ENCODE data around the gene B3GNT3.
A peak's percentile ranks its signal among the peaks of the same experiment; 100 is the strongest.

The B3GNT3 gene

DNA sequence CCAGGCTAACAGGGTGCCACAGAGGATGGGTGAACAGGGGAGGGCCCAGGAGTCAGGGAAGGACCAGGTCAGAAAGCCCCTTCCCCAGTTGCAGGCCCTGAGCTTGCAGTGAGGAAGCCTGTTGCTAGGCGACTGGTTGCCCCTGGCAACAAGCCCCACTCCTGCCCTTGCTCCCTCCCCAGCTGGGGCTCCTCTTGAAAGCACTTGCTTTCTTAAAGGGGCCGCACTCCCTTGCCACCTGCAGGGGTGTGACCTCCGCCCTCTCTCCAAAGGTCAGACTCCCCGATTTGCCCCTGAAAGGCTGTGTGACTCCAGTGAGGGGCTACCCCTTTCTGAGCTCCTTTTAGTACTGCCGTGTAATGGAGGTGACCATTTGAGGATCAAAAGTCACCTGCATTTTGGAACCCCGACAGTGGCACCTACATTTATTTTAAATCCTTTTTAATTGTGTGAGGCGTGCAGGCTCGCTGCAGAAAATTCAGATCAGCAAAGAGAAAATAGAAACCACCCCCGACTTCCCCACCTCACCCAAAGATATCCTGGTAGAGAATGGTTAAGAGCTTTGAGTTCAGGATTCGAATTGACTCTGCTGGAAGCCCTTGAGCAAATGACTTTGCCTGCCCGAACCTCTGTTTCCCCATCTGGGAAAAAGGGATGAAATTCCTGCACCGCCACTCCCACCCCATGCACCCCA is 38.8 kb upstream of the B3GNT3 start:
- peak overlapping the region; percentile 52 for H3K27ac Mint-ChIP-seq
- H3K4me3 Mint-ChIP-seq = no peak overlapping the region
- peaks cover 89% of the 10 kb centered on the region for H3K36me3 Mint-ChIP-seq (ENCODE audit: low read depth)
- H3K27me3 Mint-ChIP-seq = no peaks in the 10 kb centered on the region
- intact Hi-C loops (cut with micrococcal nuclease) = no loop called here
- H3K9me3 Mint-ChIP-seq = no peaks in the 10 kb centered on the region
- H3K4me1 Mint-ChIP-seq (ENCODE audit: low read depth) = peaks cover 57% of the 10 kb centered on the region

DNA sequence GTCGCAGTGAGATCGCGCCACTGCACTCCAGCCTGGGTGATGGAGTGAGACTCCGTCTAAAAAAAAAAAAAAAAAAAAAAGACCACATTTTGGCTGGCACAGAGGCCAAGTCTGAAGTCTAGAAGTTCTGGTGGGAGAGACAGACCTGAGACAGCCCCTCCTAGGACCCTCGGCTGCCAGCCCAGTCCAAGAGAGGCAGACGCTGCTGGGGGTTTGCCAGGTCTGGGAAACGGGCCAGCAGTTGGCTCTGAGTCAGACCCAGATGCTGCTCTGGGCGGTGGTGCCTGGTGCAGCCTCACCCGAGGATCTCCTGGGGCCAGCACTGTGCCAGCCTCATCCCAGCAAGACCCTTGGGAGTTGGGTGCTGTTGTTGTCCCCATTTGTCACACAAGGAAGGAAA is 37.8 kb upstream of the B3GNT3 start:
- intact Hi-C loops (cut with micrococcal nuclease) = no loop called here
- Mint-ChIP-seq H3K4me1 (ENCODE audit: low read depth) (peaks cover 50% of the 10 kb centered on the region), H3K4me3 (no peak overlapping the region), H3K27me3 (no peaks in the 10 kb centered on the region), H3K9me3 (no peaks in the 10 kb centered on the region), H3K27ac (peak overlapping the region; percentile 20), H3K36me3 (ENCODE audit: low read depth) (peaks cover 92% of the 10 kb centered on the region)

DNA sequence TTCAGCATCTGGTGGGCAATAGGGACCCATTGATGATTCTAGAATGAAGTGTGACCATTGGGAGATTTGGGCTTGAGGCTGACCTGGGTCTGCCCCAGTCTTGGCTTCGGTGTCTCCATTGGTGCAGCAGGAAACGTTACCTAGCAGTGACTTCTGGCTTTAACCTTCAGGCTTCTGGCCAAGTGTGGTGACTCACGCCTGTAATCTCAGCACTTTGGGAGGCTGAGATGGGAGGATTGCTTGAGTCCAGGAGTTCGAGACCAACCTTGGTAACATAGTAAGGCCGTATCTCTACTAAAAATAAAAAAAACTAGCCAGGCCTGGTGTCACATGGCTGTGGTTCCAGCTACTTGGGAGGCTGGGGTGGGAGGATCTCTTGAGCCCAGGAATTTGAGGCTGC is 36.4 kb upstream of the B3GNT3 start:
- no peaks in the 10 kb centered on the region for H3K9me3 Mint-ChIP-seq
- H3K4me1 Mint-ChIP-seq (ENCODE audit: low read depth) = peaks cover 48% of the 10 kb centered on the region
- no peak overlapping the region for H3K4me3 Mint-ChIP-seq
- H3K36me3 Mint-ChIP-seq (ENCODE audit: low read depth) = peaks cover 100% of the 10 kb centered on the region
- H3K27ac Mint-ChIP-seq = no peak overlapping the region
- H3K27me3 Mint-ChIP-seq = no peaks in the 10 kb centered on the region
- intact Hi-C loops (cut with micrococcal nuclease) = no loop called here

DNA sequence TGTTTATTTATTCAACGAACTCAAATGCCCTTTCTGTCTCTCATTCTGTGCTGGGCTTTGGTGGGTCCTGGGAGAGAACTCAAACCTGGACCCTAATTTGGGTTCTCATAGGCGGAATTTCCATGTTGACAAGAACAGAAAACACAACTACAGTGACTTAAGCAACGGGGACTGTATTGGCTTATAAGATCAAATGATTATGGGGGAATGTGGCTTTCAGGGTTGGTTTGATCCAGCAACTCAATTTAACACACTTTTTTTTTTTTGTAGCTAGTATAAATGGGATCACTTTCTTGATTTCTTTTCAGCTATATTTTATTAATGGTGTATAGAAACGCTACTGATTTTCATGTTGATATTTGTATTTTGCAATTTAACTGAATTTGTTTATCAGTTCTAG is 33.8 kb upstream of the B3GNT3 start:
- Mint-ChIP-seq H3K36me3 (ENCODE audit: low read depth) (peaks cover 100% of the 10 kb centered on the region), H3K9me3 (no peaks in the 10 kb centered on the region), H3K27ac (no peak overlapping the region), H3K4me1 (ENCODE audit: low read depth) (peaks cover 41% of the 10 kb centered on the region), H3K4me3 (no peak overlapping the region), H3K27me3 (no peaks in the 10 kb centered on the region)
- intact Hi-C loops (cut with micrococcal nuclease) = no loop called here

DNA sequence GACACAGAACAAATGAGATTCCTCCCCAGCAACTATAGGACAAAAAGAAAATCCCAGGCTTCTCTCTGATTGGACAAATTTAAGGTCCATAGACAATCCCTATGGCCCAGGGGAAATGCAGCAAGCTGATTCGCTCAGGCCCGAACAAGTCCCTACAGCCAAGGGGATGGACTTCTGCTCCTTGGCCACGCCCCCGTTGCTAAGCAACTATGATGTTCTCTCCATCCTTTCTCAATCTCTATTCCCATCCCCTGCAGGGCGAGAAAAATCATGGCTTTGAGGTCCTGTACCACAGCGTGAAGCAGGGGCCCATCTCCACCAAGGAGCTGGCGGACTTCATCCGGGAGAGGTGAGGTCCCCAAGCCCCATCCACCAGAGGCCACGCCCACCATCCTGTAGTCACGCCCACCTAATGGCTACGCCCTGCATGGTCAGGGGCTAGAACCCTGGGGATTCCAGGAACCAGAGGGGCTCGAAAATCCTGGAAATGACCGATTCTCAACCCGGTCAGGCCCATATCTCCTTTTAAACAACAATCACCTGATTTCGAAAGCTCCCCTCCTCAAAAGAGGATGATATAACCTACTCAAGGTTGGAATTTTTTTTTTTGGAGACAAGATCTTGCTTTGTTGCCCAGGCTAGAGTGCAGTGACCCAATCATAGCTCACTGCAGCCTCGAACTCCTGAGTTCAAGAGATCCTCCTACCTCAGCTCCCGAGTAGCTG is 32.3 kb upstream of the B3GNT3 start:
- no peaks in the 10 kb centered on the region for H3K9me3 Mint-ChIP-seq
- H3K27me3 Mint-ChIP-seq = no peaks in the 10 kb centered on the region
- H3K27ac Mint-ChIP-seq = no peak overlapping the region
- intact Hi-C loops (cut with micrococcal nuclease) = no loop called here
- H3K36me3 Mint-ChIP-seq (ENCODE audit: low read depth) = peaks cover 100% of the 10 kb centered on the region
- H3K4me3 Mint-ChIP-seq = no peak overlapping the region
- H3K4me1 Mint-ChIP-seq (ENCODE audit: low read depth) = peaks cover 37% of the 10 kb centered on the region

DNA sequence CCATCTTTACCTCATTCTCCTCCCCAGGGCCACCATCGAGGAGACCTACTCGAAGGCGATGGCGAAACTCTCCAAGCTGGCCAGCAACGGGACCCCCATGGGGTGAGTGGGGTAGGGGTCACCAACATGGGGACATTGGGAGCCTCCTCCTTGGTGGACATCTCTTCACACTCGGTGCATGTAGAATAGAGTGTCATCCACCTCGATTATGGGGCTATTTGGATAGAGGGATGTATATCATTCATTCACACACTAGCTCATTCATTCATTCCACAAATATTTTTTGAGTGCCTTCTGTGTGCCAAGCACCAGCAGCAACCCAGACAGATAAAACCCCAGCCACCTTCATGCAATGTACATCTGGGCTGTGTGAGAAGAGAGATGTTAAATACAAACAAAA is 30.6 kb upstream of the B3GNT3 start:
- Mint-ChIP-seq H3K36me3 (ENCODE audit: low read depth) (peaks cover 100% of the 10 kb centered on the region), H3K4me1 (ENCODE audit: low read depth) (peaks cover 31% of the 10 kb centered on the region), H3K4me3 (no peak overlapping the region), H3K27ac (peak overlapping the region; percentile 85), H3K27me3 (no peaks in the 10 kb centered on the region), H3K9me3 (no peaks in the 10 kb centered on the region)
- intact Hi-C loops (cut with micrococcal nuclease) = no loop called here

DNA sequence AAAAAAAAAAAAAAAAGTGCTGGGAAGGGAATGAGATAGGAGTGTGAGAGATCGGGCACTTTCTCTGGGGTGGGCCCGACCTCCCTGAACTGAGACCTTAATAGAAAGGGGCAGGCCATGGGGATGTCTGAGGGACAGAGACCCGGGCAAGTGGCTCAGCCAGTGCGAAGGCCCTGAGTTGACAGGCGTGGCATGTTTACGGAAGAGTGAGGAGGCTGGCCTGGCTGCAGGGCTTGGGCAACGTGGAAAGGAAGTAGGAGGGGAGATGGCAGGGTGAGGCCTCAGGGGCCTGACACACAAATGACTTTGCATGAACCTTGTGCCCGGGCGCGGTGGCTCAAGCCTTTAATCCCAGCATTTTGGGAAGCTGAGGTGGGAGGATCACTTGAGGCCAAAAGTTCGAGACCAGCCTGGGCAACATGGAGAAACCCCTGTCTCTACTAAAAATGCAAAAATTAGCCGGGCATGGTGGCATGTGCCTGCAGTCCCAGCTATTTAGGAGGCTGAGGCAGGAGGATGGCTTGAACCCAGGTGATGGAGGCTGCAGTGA is 29.8 kb upstream of the B3GNT3 start:
- intact Hi-C loops (cut with micrococcal nuclease) = loop anchor here (5.0 kb wide), 1 partner anchor 48 kb away; the partner anchor contains the start of gene MAP1S
- Mint-ChIP-seq H3K4me1 (ENCODE audit: low read depth) (peaks cover 31% of the 10 kb centered on the region), H3K27ac (peak overlapping the region; percentile 85), H3K9me3 (no peaks in the 10 kb centered on the region), H3K36me3 (ENCODE audit: low read depth) (peaks cover 100% of the 10 kb centered on the region), H3K27me3 (no peaks in the 10 kb centered on the region), H3K4me3 (no peak overlapping the region)

DNA sequence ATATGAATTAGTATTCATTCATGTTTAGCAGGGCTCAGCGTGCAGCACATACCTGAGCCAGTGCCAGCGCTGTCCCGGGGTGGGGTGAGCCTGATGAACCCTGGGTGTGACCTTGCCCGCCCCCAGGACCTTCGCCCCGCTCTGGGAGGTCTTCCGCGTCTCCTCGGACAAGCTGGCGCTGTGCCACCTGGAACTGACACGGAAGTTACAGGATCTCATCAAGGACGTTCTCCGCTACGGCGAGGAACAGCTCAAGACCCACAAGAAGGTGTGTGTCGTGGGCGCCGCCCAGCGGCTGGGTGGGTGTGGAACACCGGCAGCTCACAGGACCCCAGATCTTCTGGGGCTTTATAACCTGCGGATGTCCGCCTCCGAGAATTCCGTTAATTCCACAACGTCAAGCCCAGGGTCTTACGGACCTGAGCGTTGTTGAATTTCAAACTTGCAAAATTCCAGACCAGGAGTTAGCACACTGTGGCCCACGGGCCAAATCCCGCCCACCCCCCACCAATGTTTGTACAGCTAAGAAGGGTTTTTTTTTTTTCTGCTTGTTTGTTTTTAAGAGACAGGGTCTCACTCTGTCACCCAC is 28.3 kb upstream of the B3GNT3 start:
- intact Hi-C loops (cut with micrococcal nuclease) = loop anchor here (1.0 to 5.0 kb wide), 2 partner anchors 49 to 62 kb away; partner anchors contain the start of gene MAP1S
- H3K36me3 Mint-ChIP-seq (ENCODE audit: low read depth) = peaks cover 100% of the 10 kb centered on the region
- H3K27ac Mint-ChIP-seq = peak overlapping the region; percentile 85
- H3K27me3 Mint-ChIP-seq = no peaks in the 10 kb centered on the region
- peaks cover 31% of the 10 kb centered on the region for H3K4me1 Mint-ChIP-seq (ENCODE audit: low read depth)
- peak overlapping the region; percentile 26 for H3K4me3 Mint-ChIP-seq
- no peaks in the 10 kb centered on the region for H3K9me3 Mint-ChIP-seq

DNA sequence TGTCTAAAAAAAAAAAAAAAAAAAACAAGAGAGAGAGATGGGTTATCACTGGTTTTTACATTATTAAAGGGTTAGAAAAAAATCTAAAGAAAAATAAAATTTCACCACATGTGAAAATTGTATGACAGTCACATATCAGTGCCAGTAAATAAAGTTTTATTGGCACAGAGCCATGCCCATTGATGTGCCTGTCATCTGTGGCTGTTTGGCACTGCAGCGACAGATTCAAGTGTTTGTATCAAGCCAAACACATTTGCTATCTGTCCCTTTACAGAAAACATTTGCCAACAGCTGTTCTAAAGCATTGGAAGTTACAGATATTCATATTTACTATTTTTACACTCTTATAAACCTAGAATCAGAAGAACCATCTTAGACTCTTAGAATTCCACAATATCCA is 27.4 kb upstream of the B3GNT3 start:
- Mint-ChIP-seq H3K36me3 (ENCODE audit: low read depth) (peaks cover 100% of the 10 kb centered on the region), H3K4me1 (ENCODE audit: low read depth) (peaks cover 25% of the 10 kb centered on the region), H3K27me3 (no peaks in the 10 kb centered on the region), H3K27ac (no peak overlapping the region), H3K9me3 (no peaks in the 10 kb centered on the region), H3K4me3 (no peak overlapping the region)
- intact Hi-C loops (cut with micrococcal nuclease) = loop anchor here (5.0 kb wide), 1 partner anchor 50 kb away; the partner anchor contains the start of gene MAP1S

DNA sequence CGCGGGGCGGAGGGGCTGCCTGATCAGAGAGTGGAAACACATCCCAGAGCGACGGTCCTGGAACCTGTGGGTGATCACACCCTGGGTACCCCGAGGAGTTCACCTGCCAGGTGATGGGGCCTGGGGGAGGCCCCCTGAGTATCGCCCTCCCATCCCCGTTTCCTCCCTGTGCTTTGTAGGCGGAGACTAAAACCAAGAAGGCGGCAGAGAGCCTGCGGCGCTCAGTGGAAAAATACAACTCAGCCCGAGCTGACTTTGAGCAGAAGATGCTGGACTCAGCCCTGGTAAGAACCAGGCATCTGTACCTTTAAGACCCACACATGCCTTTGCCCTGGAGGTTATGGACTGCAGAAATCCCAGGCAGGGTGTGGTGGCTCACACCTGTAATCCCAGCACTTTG is 24.3 kb upstream of the B3GNT3 start:
- no peak overlapping the region for H3K4me3 Mint-ChIP-seq
- no peaks in the 10 kb centered on the region for H3K27me3 Mint-ChIP-seq
- peaks cover 22% of the 10 kb centered on the region for H3K4me1 Mint-ChIP-seq (ENCODE audit: low read depth)
- H3K36me3 Mint-ChIP-seq (ENCODE audit: low read depth) = peaks cover 100% of the 10 kb centered on the region
- intact Hi-C loops (cut with micrococcal nuclease) = no loop called here
- no peaks in the 10 kb centered on the region for H3K9me3 Mint-ChIP-seq
- H3K27ac Mint-ChIP-seq = no peak overlapping the region

DNA sequence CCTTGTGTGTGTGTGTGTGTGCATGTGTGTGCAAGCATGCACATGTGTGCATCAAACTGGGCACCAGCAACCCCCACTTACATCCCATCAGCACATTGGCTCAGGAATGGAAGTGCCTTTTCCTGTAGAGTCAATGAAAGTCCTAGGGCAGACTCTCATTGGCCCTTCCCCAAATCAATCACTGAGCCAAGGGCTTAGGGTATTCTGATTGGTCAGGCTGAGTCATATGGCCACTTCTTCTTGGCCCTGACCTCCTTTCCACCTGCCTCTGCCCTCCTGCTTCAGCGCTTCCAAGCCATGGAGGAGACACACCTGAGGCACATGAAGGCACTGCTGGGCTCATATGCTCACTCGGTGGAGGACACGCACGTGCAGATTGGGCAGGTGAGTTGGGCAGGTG is 22.8 kb upstream of the B3GNT3 start:
- intact Hi-C loops (cut with micrococcal nuclease) = no loop called here
- Mint-ChIP-seq H3K4me3 (no peak overlapping the region), H3K27me3 (no peaks in the 10 kb centered on the region), H3K4me1 (ENCODE audit: low read depth) (peaks cover 12% of the 10 kb centered on the region), H3K9me3 (no peaks in the 10 kb centered on the region), H3K36me3 (ENCODE audit: low read depth) (peaks cover 100% of the 10 kb centered on the region), H3K27ac (no peak overlapping the region)

DNA sequence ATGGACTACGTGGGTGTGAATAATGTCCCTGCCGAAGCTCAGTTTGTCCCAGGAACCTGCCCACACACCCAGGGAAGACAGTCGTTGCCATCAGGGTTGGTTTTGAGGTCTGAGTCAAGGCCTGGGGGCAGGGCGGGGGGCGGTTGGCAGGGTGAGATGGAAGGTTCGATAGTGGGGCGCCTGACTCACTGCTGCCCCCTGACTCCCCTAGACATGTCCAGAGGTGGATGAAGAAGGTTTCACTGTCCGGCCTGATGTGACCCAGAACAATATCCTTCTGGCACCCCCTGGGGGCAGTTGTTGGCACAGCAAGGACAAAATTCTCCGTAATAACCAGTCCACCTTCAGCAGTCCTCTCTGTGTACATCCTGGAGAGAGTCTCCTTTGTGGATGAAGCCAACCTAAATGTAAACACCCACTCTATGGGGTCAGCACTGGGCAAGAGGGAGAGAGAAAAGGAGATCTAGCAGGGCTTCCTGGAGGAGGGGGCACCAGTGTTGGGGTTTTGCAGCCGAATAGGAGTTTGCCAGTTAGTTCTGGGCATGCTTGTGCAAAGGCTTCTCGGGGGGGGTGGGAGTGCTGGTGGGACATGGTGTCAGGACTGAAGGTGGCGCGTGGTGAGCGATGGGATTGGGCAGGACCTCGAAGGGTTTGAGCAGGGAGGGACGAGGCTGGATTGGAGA is 19.6 kb upstream of the B3GNT3 start:
- Mint-ChIP-seq H3K36me3 (ENCODE audit: low read depth) (peaks cover 89% of the 10 kb centered on the region), H3K27me3 (no peaks in the 10 kb centered on the region), H3K9me3 (no peaks in the 10 kb centered on the region), H3K4me3 (no peak overlapping the region), H3K4me1 (ENCODE audit: low read depth) (peaks cover 43% of the 10 kb centered on the region), H3K27ac (no peak overlapping the region)
- intact Hi-C loops (cut with micrococcal nuclease) = loop anchor here (5.0 kb wide), 1 partner anchor 82 kb away; the partner anchor contains the start of gene RPL18A

DNA sequence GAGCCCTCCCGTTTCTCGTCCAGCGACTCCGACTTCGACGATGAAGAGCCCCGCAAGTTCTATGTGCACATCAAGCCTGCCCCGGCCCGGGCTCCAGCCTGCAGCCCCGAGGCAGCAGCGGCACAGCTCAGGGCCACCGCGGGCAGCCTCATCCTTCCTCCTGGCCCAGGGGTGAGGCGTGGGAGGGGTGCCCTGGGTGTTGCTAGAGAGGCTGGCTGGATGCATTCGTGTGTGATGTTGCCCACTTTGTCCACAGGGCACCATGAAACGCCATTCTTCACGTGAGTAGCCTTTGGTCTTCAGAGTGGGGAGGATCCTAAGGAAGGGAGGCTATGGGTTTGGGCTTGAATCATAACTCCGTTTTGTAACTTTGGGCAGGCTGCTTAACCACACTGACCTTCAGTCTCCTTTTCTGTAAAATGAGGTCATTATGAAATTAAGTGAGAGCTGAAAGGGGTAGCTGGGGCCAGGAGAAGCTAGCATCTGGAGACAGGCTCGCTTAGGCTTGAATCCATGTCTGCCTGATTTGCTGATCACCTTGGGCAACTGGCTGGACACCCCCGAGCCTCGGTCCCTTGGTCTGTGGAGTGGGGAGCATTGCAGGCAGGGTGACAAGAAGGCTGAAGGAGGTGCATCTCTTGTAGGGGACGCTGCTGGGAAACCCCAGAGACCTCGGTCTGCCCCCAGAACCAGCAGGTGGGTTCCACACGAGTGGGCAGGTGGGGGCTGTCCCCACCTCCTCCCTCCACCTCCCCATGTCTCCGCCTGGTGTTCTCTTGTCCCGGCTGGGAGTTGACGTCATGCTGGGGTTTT is 18.7 kb upstream of the B3GNT3 start:
- intact Hi-C loops (cut with micrococcal nuclease) = loop anchor here (5.0 kb wide), 1 partner anchor 81 kb away; the partner anchor contains the start of gene RPL18A
- Mint-ChIP-seq H3K27ac (no peak overlapping the region), H3K4me1 (ENCODE audit: low read depth) (peaks cover 46% of the 10 kb centered on the region), H3K9me3 (no peaks in the 10 kb centered on the region), H3K36me3 (ENCODE audit: low read depth) (peaks cover 89% of the 10 kb centered on the region), H3K27me3 (no peaks in the 10 kb centered on the region), H3K4me3 (no peak overlapping the region)
